Smooth muscle cell (in vitro differentiated cells): ENCODE data around the gene S1PR2. TPM values are rescaled to one million over a fixed set of nuclear protein-coding genes. Genes with fewer than 3 reads are reported as not detected.

Experiments
- DNase-seq: peaks from one replicate; lab custom pipeline; 2025; ENCODE audit not compliant: unreplicated experiment; lab: John Stamatoyannopoulos, UW
- H2AFZ ChIP-seq: fragments of 200-600 bp; sonication (generic); 2 replicates; pipeline ENCODE4 v1.6.0; 2016; ENCODE audit warnings: antibody characterized with exemption, low read depth, mild to moderate bottlenecking
- H3F3A ChIP-seq: fragments of 200-600 bp; sonication (generic); 2 replicates; pipeline ENCODE4 v1.6.0; 2017; ENCODE audit warnings: antibody characterized with exemption, low read depth
- H3K27ac ChIP-seq: fragments of 200-600 bp; sonication (generic); 2 replicates; pipeline ENCODE4 v1.5.1; 2016; ENCODE audit warnings: low read depth, mild to moderate bottlenecking
- H3K27me3 ChIP-seq: fragments of 200-600 bp; sonication (generic); 2 replicates; pipeline ENCODE4 v1.6.1; 2016; ENCODE audit warnings: low read depth, mild to moderate bottlenecking
- H3K36me3 ChIP-seq: fragments of 200-600 bp; sonication (generic); 2 replicates; pipeline ENCODE4 v1.5.1; 2016; ENCODE audit warnings: low read depth
- H3K4me1 ChIP-seq: fragments of 200-600 bp; sonication (generic); 2 replicates; pipeline ENCODE4 v1.5.1; 2016; ENCODE audit warnings: low read depth
- H3K4me2 ChIP-seq: fragments of 200-600 bp; sonication (generic); 2 replicates; pipeline ENCODE4 v1.6.0; 2016; ENCODE audit warnings: mild to moderate bottlenecking
- H3K4me3 ChIP-seq: fragments of 200-600 bp; sonication (generic); 2 replicates; pipeline ENCODE4 v1.5.1; 2016; ENCODE audit warnings: mild to moderate bottlenecking
- H3K79me2 ChIP-seq: fragments of 200-600 bp; sonication (generic); 2 replicates; pipeline ENCODE4 v1.6.0; 2016; ENCODE audit warnings: low read depth, mild to moderate bottlenecking
- H3K9ac ChIP-seq: fragments of 200-600 bp; sonication (generic); 2 replicates; pipeline ENCODE4 v1.6.0; 2016; ENCODE audit warnings: low read depth
- H3K9me3 ChIP-seq: fragments of 200-600 bp; sonication (generic); replicated peaks from 2 replicates; pipeline ENCODE4 v1.5.1; 2016; ENCODE audit warnings: low read depth
- H4K20me1 ChIP-seq: fragments of 200-600 bp; sonication (generic); 2 replicates; pipeline ENCODE4 v1.6.0; 2016; ENCODE audit warnings: low read depth
- WGBS: methylation state at CpG from one replicate; pipeline ENCODE4 v1.1.7; 2016; ENCODE audit warnings: low lambda C conversion rate; 5-methylcytosine and 5-hydroxymethylcytosine counted together
- polyA plus RNA-seq: library from polyadenylated mRNA; unstranded; fragments of >200 nt; fragmentation: Nextera tagmentation; extraction: Ambion mirVana; gene quantifications from 2 replicates; pipeline ENCODE4 v1.2.1, GENCODE V29; 2016
- total RNA-seq: library from RNA; depleted of rRNA; stranded (reverse); fragments of >200 nt; gene quantifications from 2 replicates; pipeline ENCODE4 v1.2.3, GENCODE V29; 2014
- TF ChIP-seq, protein P1 (sequence below): fragments of 200-600 bp; sonication (generic); IDR thresholded peaks from 2 replicates; pipeline ENCODE4 v1.5.1; 2017; ENCODE audit warnings: borderline replicate concordance, mild to moderate bottlenecking, antibody characterized with exemption; ENCODE audit not compliant: insufficient read depth, poor library complexity, severe bottlenecking

Gene S1PR2
- total and polyA plus RNA-seq, 2 experiments from 2014 or later: 6.5 to 9.8 TPM

- H3K36me3 ChIP-seq: no peaks in the 10 kb centered on the region
- H3K9me3 ChIP-seq: no peaks in the 10 kb centered on the region
- TF ChIP-seq, protein P1, sequence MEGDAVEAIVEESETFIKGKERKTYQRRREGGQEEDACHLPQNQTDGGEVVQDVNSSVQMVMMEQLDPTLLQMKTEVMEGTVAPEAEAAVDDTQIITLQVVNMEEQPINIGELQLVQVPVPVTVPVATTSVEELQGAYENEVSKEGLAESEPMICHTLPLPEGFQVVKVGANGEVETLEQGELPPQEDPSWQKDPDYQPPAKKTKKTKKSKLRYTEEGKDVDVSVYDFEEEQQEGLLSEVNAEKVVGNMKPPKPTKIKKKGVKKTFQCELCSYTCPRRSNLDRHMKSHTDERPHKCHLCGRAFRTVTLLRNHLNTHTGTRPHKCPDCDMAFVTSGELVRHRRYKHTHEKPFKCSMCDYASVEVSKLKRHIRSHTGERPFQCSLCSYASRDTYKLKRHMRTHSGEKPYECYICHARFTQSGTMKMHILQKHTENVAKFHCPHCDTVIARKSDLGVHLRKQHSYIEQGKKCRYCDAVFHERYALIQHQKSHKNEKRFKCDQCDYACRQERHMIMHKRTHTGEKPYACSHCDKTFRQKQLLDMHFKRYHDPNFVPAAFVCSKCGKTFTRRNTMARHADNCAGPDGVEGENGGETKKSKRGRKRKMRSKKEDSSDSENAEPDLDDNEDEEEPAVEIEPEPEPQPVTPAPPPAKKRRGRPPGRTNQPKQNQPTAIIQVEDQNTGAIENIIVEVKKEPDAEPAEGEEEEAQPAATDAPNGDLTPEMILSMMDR: no peak
- peaks cover 7% of the 10 kb centered on the region for H3K4me1 ChIP-seq
- H3K27me3 ChIP-seq: no peaks in the 10 kb centered on the region
- H3F3A ChIP-seq: no peaks in the 10 kb centered on the region
- peaks cover 10% of the 10 kb centered on the region for H3K79me2 ChIP-seq
- no peak for DNase-seq
- H3K9ac ChIP-seq: no peak overlapping the region
- no peak overlapping the region for H3K4me2 ChIP-seq
- H3K27ac ChIP-seq: no peak overlapping the region
- WGBS: 98% methylated on average over 18 of the region's 18 CpGs
- no peaks in the 10 kb centered on the region for H4K20me1 ChIP-seq
- H2AFZ ChIP-seq: no peak overlapping the region
- no peak overlapping the region for H3K4me3 ChIP-seq
Observed at GRCh38 chr19:10256551-10256950, 25.4 kb upstream of the S1PR2 start.

DNA sequence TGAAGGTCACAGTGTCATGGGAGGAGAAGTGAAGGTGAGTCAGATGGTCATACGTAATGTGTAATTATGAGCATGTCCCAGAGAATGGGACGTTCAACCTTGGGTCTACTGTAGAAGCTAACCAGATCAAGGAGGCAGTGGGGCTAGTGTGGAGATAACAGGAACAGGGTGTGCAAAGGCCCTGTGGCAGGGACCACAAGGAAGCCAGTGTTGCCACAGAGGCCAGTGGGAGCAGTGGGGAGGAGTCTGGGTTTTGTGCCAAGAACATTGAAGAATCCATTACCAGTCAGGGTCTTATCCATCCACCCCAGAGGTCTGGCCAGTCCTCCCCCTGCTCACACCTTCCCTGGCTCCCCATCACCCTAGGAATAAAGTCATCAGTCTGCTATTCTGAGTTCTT is 24.2 kb upstream of the S1PR2 start:
- no peak overlapping the region for H2AFZ ChIP-seq
- WGBS: 98% methylated on average over 2 of the region's 2 CpGs

GRCh38 chr19:10254244-10254643 is 23.1 kb upstream of the S1PR2 start:
- Histone ChIP-seq H3K4me1 (peaks cover 7% of the 10 kb centered on the region), H3K9ac (no peak overlapping the region), H3F3A (no peaks in the 10 kb centered on the region), H3K27ac (no peak overlapping the region), H3K79me2 (peaks cover 10% of the 10 kb centered on the region), H4K20me1 (no peaks in the 10 kb centered on the region), H2AFZ (no peak overlapping the region), H3K4me2 (no peak overlapping the region), H3K27me3 (no peaks in the 10 kb centered on the region), H3K36me3 (no peaks in the 10 kb centered on the region), H3K4me3 (no peak overlapping the region), H3K9me3 (no peaks in the 10 kb centered on the region)
- TF ChIP-seq, protein P1: no peak
- no peak for DNase-seq
- 97% methylated on average over 3 of the region's 3 CpGs for WGBS

More for the DNA sequence above, 24.2 kb upstream of the S1PR2 start:
- TF ChIP-seq, protein P1: no peak
- Histone ChIP-seq H3K4me3 (no peak overlapping the region), H4K20me1 (no peaks in the 10 kb centered on the region), H3K79me2 (peaks cover 10% of the 10 kb centered on the region), H3K27ac (no peak overlapping the region), H3K4me1 (peaks cover 7% of the 10 kb centered on the region), H3K9me3 (no peaks in the 10 kb centered on the region), H3K27me3 (no peaks in the 10 kb centered on the region), H3K9ac (no peak overlapping the region), H3K36me3 (no peaks in the 10 kb centered on the region), H3K4me2 (no peak overlapping the region), H3F3A (no peaks in the 10 kb centered on the region)
- no peak for DNase-seq

DNA sequence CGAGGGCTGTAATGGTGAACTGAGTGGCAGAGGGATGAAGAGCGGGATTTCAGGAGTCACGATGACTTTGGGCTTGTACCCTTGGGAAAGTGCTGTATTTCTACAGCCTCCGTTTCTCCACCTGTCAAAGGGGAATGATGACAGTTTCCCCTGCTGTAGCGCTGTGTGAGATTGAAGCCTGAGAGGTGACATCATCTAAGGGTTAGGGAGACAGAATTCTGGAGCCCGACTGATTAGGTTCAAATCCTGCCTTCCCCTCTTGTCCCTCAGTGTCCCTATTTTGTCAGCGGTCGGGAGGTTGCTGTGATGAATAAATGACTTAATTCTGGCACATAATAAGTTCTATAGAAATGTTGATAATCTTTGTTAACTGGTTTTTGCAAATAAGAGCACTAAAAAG is 21.6 kb upstream of the S1PR2 start:
- Histone ChIP-seq H3K9me3 (no peaks in the 10 kb centered on the region), H3K79me2 (peaks cover 10% of the 10 kb centered on the region), H3K9ac (peak overlapping the region; percentile 82), H3K27ac (no peak overlapping the region), H2AFZ (peak overlapping the region; percentile 92), H3F3A (no peaks in the 10 kb centered on the region), H3K27me3 (no peaks in the 10 kb centered on the region), H3K4me2 (peak overlapping the region; percentile 93), H3K36me3 (no peaks in the 10 kb centered on the region), H3K4me3 (peak overlapping the region; percentile 87), H4K20me1 (no peaks in the 10 kb centered on the region), H3K4me1 (peaks cover 7% of the 10 kb centered on the region)
- DNase-seq: no peak
- TF ChIP-seq, protein P1: no peak
- 32% methylated on average over 8 of the region's 8 CpGs for WGBS
